HEK293 (cell line): ENCODE measurements around the gene CCDC28B.

Experiments used
- SP2 ChIP-seq: fragments of 450-650 bp; formaldehyde crosslinking; IDR thresholded peaks from 2 replicates; pipeline ENCODE4 v1.5.1; 2016; ENCODE audit warnings: missing biosample characterization, missing genetic modification characterization
- ZNF274 ChIP-seq, 2 experiments: fragments of 200-500 bp in 1 of 2; fragments of 450-650 bp in 1 of 2; sonication (Bioruptor generic) in 1 of 2; formaldehyde crosslinking in 1 of 2; IDR thresholded peaks; 2 replicates each; pipeline versions ENCODE4 v1.5.1 to v1.6.1; 2014 to 2016; ENCODE audit warnings: borderline replicate concordance in 1 of 2, inconsistent platforms in 1 of 2, low read length in 1 of 2, missing biosample characterization in 1 of 2, missing genetic modification characterization in 1 of 2
- TF ChIP-seq, protein P1 (sequence below): fragments of 450-650 bp; formaldehyde crosslinking; IDR thresholded peaks from 2 replicates; pipeline ENCODE4 v1.5.1; 2016; ENCODE audit warnings: missing biosample characterization, missing genetic modification characterization

DNA sequence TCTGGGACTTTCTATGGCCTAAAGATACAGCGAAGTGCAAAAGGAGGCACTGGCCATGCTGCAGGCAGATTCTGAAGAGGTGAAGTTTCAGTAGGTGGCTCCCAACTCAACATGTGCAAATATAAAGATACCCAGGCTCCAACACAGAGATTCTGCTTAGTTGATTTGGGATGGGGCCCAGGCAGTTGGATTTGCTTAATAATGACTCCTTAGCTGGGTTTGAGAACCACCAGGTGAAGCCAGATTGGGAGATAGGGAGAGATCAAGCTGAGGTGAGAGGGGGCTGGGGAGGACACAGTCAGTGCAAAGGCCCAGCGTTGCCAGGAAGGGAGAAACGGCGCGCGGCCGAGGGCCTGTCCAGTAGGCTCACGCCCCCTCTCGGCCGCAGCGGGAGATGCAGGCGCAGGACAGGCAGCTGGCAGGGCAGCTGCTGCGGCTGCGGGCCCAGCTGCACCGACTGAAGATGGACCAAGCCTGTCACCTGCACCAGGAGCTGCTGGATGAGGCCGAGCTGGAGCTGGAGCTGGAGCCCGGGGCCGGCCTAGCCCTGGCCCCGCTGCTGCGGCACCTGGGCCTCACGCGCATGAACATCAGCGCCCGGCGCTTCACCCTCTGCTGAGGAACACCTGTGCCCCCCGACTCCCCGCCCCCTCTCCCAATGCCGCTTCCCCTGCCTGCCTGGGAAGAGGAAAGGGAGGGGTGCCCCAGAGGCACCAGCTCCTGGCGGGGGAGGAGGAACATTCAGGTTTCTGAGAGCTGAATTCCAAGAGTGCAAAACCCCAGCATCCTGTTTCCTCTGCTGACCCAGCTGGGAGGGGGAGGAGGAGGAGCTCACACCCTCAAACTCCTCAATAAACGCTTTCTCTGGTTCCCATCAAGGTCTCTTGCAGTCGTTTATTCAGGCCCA, 47.8 kb downstream of the CCDC28B start:
- TF ChIP-seq, protein P1, sequence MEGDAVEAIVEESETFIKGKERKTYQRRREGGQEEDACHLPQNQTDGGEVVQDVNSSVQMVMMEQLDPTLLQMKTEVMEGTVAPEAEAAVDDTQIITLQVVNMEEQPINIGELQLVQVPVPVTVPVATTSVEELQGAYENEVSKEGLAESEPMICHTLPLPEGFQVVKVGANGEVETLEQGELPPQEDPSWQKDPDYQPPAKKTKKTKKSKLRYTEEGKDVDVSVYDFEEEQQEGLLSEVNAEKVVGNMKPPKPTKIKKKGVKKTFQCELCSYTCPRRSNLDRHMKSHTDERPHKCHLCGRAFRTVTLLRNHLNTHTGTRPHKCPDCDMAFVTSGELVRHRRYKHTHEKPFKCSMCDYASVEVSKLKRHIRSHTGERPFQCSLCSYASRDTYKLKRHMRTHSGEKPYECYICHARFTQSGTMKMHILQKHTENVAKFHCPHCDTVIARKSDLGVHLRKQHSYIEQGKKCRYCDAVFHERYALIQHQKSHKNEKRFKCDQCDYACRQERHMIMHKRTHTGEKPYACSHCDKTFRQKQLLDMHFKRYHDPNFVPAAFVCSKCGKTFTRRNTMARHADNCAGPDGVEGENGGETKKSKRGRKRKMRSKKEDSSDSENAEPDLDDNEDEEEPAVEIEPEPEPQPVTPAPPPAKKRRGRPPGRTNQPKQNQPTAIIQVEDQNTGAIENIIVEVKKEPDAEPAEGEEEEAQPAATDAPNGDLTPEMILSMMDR, result peak; percentile 97
- peak; percentile 44 for TF ChIP-seq SP2 (tag by site-specific recombination)
- TF ChIP-seq ZNF274 (IDR thresholded peaks at IDR 0.05; ENCODE audit: low read length), result no peak
- no peak for TF ChIP-seq ZNF274 (tag by site-specific recombination; IDR thresholded peaks at IDR 0.05; ENCODE audit: borderline replicate concordance)
